ENCODE data around the gene DPY19L3.

DPY19L3 gene

DNA sequence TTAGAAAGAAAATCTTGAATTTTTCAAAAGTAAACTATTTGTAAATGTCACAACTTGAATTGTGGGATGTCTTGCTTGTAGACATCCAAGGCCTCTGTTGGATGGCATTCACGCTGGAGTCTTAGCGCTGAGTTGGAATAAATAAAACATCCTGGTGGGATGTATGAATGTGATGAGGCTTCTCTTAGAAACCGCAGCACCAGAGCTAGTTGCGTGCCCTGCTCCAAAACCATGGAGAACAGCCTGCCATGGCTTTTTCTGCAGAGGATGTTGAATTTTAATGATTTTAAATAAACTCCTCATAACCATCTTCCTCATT is 70.4 kb downstream of the DPY19L3 start:
- H4K20me1 ChIP-seq (ENCODE audit: low read depth, low read length): no peaks in the 10 kb centered on the region
- H3K9ac ChIP-seq (ENCODE audit: low read length): no peak overlapping the region
- no peaks in the 10 kb centered on the region for H3F3A ChIP-seq (ENCODE audit: insufficient read depth)
- no peaks in the 10 kb centered on the region for H3K27me3 ChIP-seq (ENCODE audit: low read length)
- H2AFZ ChIP-seq (ENCODE audit: low read depth, low read length, severe bottlenecking): no peak overlapping the region
- H3K27ac ChIP-seq (ENCODE audit: low read depth, low read length): no peak overlapping the region
- H3K79me2 ChIP-seq (ENCODE audit: insufficient read depth, low read length): no peaks in the 10 kb centered on the region
- no peaks in the 10 kb centered on the region for H3K9me2 ChIP-seq (replicated peaks; ENCODE audit: insufficient read depth, low read length)
- no peak overlapping the region for H3K4me2 ChIP-seq (ENCODE audit: low read depth, low read length, poor library complexity, severe bottlenecking)
- no peak overlapping the region for H3K4me3 ChIP-seq (ENCODE audit: insufficient read depth, low read length, poor library complexity, severe bottlenecking)
- no peaks in the 10 kb centered on the region for H3K9me3 ChIP-seq (ENCODE audit: insufficient read depth, low read length)
- TF ChIP-seq, protein P1, sequence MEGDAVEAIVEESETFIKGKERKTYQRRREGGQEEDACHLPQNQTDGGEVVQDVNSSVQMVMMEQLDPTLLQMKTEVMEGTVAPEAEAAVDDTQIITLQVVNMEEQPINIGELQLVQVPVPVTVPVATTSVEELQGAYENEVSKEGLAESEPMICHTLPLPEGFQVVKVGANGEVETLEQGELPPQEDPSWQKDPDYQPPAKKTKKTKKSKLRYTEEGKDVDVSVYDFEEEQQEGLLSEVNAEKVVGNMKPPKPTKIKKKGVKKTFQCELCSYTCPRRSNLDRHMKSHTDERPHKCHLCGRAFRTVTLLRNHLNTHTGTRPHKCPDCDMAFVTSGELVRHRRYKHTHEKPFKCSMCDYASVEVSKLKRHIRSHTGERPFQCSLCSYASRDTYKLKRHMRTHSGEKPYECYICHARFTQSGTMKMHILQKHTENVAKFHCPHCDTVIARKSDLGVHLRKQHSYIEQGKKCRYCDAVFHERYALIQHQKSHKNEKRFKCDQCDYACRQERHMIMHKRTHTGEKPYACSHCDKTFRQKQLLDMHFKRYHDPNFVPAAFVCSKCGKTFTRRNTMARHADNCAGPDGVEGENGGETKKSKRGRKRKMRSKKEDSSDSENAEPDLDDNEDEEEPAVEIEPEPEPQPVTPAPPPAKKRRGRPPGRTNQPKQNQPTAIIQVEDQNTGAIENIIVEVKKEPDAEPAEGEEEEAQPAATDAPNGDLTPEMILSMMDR (IDR thresholded peaks at IDR 0.05; ENCODE audit: insufficient read depth, low read length, poor library complexity, severe bottlenecking): no peak
- TF ChIP-seq EZH2phosphoT487 (conservative IDR thresholded peaks at IDR 0.05; ENCODE audit: low read length): no peak
- no peaks in the 10 kb centered on the region for H3K36me3 ChIP-seq (ENCODE audit: low read length)

DNA sequence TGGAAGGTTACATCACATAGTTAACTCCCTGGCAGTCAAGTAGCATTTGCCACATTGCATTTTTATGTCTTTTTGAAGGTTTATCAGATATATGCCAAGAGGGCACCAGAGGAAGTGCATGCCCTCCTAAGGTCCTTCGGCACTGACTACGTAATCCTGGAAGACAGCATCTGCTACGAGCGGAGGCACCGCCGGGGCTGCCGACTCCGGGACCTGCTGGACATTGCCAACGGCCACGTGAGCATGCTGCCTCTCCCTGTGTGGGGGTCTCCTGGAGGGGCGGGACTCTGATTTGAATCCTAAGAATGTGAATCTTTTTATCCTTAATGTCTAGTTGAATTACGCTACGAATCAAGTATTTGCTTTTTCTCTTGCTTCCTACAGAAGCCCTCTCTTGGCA is 74.8 kb downstream of the DPY19L3 start:
- H2AFZ ChIP-seq (ENCODE audit: low read depth, low read length, severe bottlenecking): no peak overlapping the region
- no peaks in the 10 kb centered on the region for H3K9me2 ChIP-seq (replicated peaks; ENCODE audit: insufficient read depth, low read length)
- no peak for TF ChIP-seq EZH2phosphoT487 (conservative IDR thresholded peaks at IDR 0.05; ENCODE audit: low read length)
- TF ChIP-seq, protein P1 (IDR thresholded peaks at IDR 0.05; ENCODE audit: insufficient read depth, low read length, poor library complexity, severe bottlenecking): no peak
- no peaks in the 10 kb centered on the region for H3K79me2 ChIP-seq (ENCODE audit: insufficient read depth, low read length)
- no peak overlapping the region for H3K9ac ChIP-seq (ENCODE audit: low read length)
- H3K27ac ChIP-seq (ENCODE audit: low read depth, low read length): no peak overlapping the region
- no peaks in the 10 kb centered on the region for H4K20me1 ChIP-seq (ENCODE audit: low read depth, low read length)
- no peaks in the 10 kb centered on the region for H3K27me3 ChIP-seq (ENCODE audit: low read length)
- H3K4me2 ChIP-seq (ENCODE audit: low read depth, low read length, poor library complexity, severe bottlenecking): no peak overlapping the region
- H3K9me3 ChIP-seq (ENCODE audit: insufficient read depth, low read length): no peaks in the 10 kb centered on the region
- H3K36me3 ChIP-seq (ENCODE audit: low read length): peaks cover 3% of the 10 kb centered on the region; the same call in 1 of the 2 replicates
- H3F3A ChIP-seq (ENCODE audit: insufficient read depth): no peaks in the 10 kb centered on the region
- no peak overlapping the region for H3K4me3 ChIP-seq (ENCODE audit: insufficient read depth, low read length, poor library complexity, severe bottlenecking)

DNA sequence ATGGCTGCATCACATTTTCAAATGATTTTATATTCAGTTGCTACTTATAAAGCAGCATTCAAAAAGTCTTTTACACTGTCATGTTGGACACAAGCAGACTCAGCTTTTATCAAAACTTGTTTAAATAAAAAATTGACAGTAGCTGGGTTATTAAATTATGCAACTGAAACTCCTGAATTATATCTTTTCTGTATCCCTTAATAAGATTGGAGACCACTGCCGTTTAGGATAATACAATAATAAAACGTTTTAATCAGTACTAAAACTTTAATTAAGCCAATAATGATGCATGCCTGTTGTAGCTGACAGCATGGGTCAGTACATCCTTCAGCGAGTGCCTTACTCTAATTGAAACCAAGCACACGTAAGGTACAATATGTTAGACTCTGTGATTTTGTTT is 78.0 kb downstream of the DPY19L3 start:
- Histone ChIP-seq H3K79me2 (ENCODE audit: insufficient read depth, low read length) (no peaks in the 10 kb centered on the region), H3K9ac (ENCODE audit: low read length) (no peak overlapping the region), H3K9me3 (ENCODE audit: insufficient read depth, low read length) (no peaks in the 10 kb centered on the region), H3K36me3 (ENCODE audit: low read length) (peaks cover 5% of the 10 kb centered on the region; the same call in 1 of the 2 replicates), H4K20me1 (ENCODE audit: low read depth, low read length) (no peaks in the 10 kb centered on the region), H3F3A (ENCODE audit: insufficient read depth) (no peaks in the 10 kb centered on the region), H2AFZ (ENCODE audit: low read depth, low read length, severe bottlenecking) (no peak overlapping the region), H3K4me3 (ENCODE audit: insufficient read depth, low read length, poor library complexity, severe bottlenecking) (no peak overlapping the region), H3K27me3 (ENCODE audit: low read length) (no peaks in the 10 kb centered on the region), H3K9me2 (replicated peaks; ENCODE audit: insufficient read depth, low read length) (no peaks in the 10 kb centered on the region), H3K27ac (ENCODE audit: low read depth, low read length) (no peak overlapping the region), H3K4me2 (ENCODE audit: low read depth, low read length, poor library complexity, severe bottlenecking) (no peak overlapping the region)
- TF ChIP-seq, protein P1 (IDR thresholded peaks at IDR 0.05; ENCODE audit: insufficient read depth, low read length, poor library complexity, severe bottlenecking): no peak
- TF ChIP-seq EZH2phosphoT487 (conservative IDR thresholded peaks at IDR 0.05; ENCODE audit: low read length): no peak

Measured in SU-DHL-6 (cell line).